Hepatocyte (in vitro differentiated cells): ENCODE data around the gene FBXL15. TPM values are rescaled to one million over a fixed set of nuclear protein-coding genes. Genes with fewer than 3 reads are reported as not detected.
A peak's percentile ranks its signal among the peaks of the same experiment; 100 is the strongest.

ENCODE experiments used
- DNase-seq: peaks from one replicate; pipeline ENCODE4 v3.0.0-alpha.2; 2016; ENCODE audit warnings: low spot score
- H2AFZ ChIP-seq: fragments of 200-600 bp; sonication (generic); 2 replicates; pipeline ENCODE4 v1.6.0; 2016; ENCODE audit warnings: antibody characterized with exemption, mild to moderate bottlenecking
- H3K27ac ChIP-seq: fragments of 200-600 bp; sonication (generic); 2 replicates; pipeline ENCODE4 v1.5.1; 2016; ENCODE audit warnings: mild to moderate bottlenecking
- H3K27me3 ChIP-seq: fragments of 200-600 bp; sonication (generic); 2 replicates; pipeline ENCODE4 v1.6.1; 2016
- H3K36me3 ChIP-seq: fragments of 200-600 bp; sonication (generic); replicated peaks from 2 replicates; pipeline ENCODE4 v1.5.1; 2016; ENCODE audit warnings: low read depth; ENCODE audit not compliant: insufficient read depth
- H3K4me1 ChIP-seq: fragments of 200-600 bp; sonication (generic); 2 replicates; pipeline ENCODE4 v1.5.1; 2016; ENCODE audit warnings: mild to moderate bottlenecking, moderate library complexity; ENCODE audit not compliant: insufficient read depth
- H3K4me2 ChIP-seq: fragments of 200-600 bp; sonication (generic); 2 replicates; pipeline ENCODE4 v1.6.0; 2016
- H3K4me3 ChIP-seq: fragments of 200-600 bp; sonication (generic); 2 replicates; pipeline ENCODE4 v1.5.1; 2016; ENCODE audit warnings: mild to moderate bottlenecking
- H3K79me2 ChIP-seq: fragments of 200-600 bp; sonication (generic); 2 replicates; pipeline ENCODE4 v1.6.0; 2017; ENCODE audit warnings: mild to moderate bottlenecking
- H3K9me2 ChIP-seq: fragments of 200-600 bp; sonication (generic); replicated peaks from 2 replicates; pipeline ENCODE4 v1.6.0; 2017; ENCODE audit warnings: mild to moderate bottlenecking; ENCODE audit not compliant: insufficient read depth
- H3K9me3 ChIP-seq: fragments of 200-600 bp; sonication (generic); 2 replicates; pipeline ENCODE4 v1.5.1; 2016; ENCODE audit warnings: low read depth, mild to moderate bottlenecking
- H4K20me1 ChIP-seq: fragments of 200-600 bp; sonication (generic); 2 replicates; pipeline ENCODE4 v1.6.0; 2016; ENCODE audit warnings: mild to moderate bottlenecking; ENCODE audit not compliant: insufficient read depth, poor library complexity, severe bottlenecking
- EZH2 ChIP-seq: fragments of 200-600 bp; sonication (generic); IDR thresholded peaks from 2 replicates; pipeline ENCODE4 v1.6.1; 2016; ENCODE audit warnings: antibody characterized with exemption, mild to moderate bottlenecking, borderline replicate concordance
- EZH2phosphoT487 ChIP-seq: fragments of 200-600 bp; sonication (generic); IDR thresholded peaks from one replicate; pipeline ENCODE4 v1.6.1; 2018; ENCODE audit warnings: antibody characterized with exemption, mild to moderate bottlenecking, low read depth, moderate library complexity; ENCODE audit not compliant: unreplicated experiment, severe bottlenecking
- WGBS: methylation state at CpG from one replicate; pipeline ENCODE4 v1.1.6; 2016; ENCODE audit warnings: low lambda C conversion rate; ENCODE audit errors: missing lambda C conversion rate; 5-methylcytosine and 5-hydroxymethylcytosine counted together
- polyA plus RNA-seq: library from polyadenylated mRNA; unstranded; fragments of >200 nt; fragmentation: Nextera tagmentation; extraction: Ambion mirVana; gene quantifications from 2 replicates; pipeline ENCODE4 v1.2.1, GENCODE V29; 2016
- total RNA-seq: library from RNA; depleted of rRNA; stranded (reverse); fragments of >200 nt; gene quantifications from 2 replicates; pipeline ENCODE4 v1.2.3, GENCODE V29; 2014
- TF ChIP-seq, protein P1 (sequence below): fragments of 200-600 bp; sonication (generic); IDR thresholded peaks from 2 replicates; pipeline ENCODE4 v1.5.1; 2016; ENCODE audit warnings: antibody characterized with exemption, mild to moderate bottlenecking; ENCODE audit not compliant: poor library complexity

Gene FBXL15
- total and polyA plus RNA-seq, 2 experiments from 2014 or later, result 16.3 to 42.3 TPM

DNA sequence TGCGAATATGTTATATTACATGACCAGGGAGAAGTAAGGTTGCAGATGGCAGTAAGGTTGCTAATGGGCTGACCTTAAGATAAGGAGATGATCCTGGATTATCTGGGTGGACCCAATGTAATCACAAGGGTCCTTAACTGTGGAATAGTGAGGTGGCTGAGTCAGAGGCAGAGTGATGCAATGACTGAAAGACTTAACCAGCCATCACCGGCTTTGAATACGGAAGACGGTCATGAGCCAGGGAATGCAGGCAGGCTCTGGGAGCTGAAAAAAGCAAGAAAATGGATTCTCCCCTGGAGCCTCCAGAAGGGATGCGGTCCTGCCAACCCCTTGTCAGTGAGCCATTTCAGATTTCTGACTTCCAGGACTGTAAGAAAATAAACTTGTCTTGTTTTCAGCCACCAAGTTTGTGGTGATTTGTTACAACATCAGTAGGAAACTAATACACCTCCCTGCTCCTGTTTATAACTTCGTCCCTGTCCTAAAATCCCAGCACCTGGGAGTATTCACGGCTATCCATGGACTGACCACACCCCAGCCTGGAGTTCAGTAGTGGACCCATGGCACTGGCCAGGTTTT, 35.3 kb downstream of the FBXL15 start:
- peaks cover 39% of the 10 kb centered on the region for H3K4me1 ChIP-seq
- 39% methylated on average over 7 of the region's 7 CpGs for WGBS
- H3K9me3 ChIP-seq, result no peaks in the 10 kb centered on the region
- DNase-seq, result peak; percentile 86
- peak overlapping the region; percentile 29 for H3K4me2 ChIP-seq
- H2AFZ ChIP-seq, result no peak overlapping the region
- no peaks in the 10 kb centered on the region for H3K27me3 ChIP-seq
- H3K27ac ChIP-seq, result peak overlapping the region; percentile 96
- no peaks in the 10 kb centered on the region for H3K36me3 ChIP-seq
- TF ChIP-seq, protein P1, sequence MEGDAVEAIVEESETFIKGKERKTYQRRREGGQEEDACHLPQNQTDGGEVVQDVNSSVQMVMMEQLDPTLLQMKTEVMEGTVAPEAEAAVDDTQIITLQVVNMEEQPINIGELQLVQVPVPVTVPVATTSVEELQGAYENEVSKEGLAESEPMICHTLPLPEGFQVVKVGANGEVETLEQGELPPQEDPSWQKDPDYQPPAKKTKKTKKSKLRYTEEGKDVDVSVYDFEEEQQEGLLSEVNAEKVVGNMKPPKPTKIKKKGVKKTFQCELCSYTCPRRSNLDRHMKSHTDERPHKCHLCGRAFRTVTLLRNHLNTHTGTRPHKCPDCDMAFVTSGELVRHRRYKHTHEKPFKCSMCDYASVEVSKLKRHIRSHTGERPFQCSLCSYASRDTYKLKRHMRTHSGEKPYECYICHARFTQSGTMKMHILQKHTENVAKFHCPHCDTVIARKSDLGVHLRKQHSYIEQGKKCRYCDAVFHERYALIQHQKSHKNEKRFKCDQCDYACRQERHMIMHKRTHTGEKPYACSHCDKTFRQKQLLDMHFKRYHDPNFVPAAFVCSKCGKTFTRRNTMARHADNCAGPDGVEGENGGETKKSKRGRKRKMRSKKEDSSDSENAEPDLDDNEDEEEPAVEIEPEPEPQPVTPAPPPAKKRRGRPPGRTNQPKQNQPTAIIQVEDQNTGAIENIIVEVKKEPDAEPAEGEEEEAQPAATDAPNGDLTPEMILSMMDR, result no peak
- no peaks in the 10 kb centered on the region for H4K20me1 ChIP-seq
- H3K79me2 ChIP-seq, result peaks cover 16% of the 10 kb centered on the region
- no peaks in the 10 kb centered on the region for H3K9me2 ChIP-seq
- no peak overlapping the region for H3K4me3 ChIP-seq

DNA sequence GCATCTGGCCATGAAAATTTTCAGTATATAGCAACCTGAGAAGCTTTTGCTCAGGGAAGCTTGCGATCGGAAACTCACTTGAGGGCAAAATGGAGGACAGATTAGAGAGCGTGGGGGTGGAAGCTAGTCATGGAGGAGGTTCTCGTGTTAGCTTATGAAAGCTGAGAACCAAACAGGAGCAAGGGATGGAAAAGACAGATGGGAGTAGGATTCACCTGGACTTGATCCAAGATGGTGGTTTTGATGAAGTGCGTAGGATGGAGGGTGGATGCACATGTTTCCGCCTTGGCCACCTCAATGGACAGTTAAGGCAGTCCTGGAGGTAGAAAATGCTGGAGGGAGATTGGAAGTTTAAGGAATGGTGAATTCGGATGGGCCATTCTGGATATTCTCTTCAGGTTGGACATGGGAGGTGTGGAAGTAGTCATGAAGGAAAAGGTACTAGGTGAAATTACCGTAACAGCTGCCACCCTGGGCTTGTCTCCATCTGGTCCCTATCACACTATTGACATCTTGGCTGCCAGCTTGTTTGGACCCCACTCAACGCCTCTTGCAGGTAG, 37.0 kb downstream of the FBXL15 start:
- H3K4me2 ChIP-seq, result no peak overlapping the region
- no peaks in the 10 kb centered on the region for H4K20me1 ChIP-seq
- 94% methylated on average over 9 of the region's 9 CpGs for WGBS
- H3K4me1 ChIP-seq, result peaks cover 40% of the 10 kb centered on the region
- no peaks in the 10 kb centered on the region for H3K9me3 ChIP-seq
- no peaks in the 10 kb centered on the region for H3K9me2 ChIP-seq
- no peaks in the 10 kb centered on the region for H3K27me3 ChIP-seq
- H2AFZ ChIP-seq, result no peak overlapping the region
- no peak for DNase-seq
- TF ChIP-seq, protein P1, result no peak
- no peak for TF ChIP-seq EZH2phosphoT487
- no peak for TF ChIP-seq EZH2
- peaks cover 4% of the 10 kb centered on the region for H3K79me2 ChIP-seq
- H3K4me3 ChIP-seq, result no peak overlapping the region
- peak overlapping the region; percentile 96 for H3K27ac ChIP-seq
- H3K36me3 ChIP-seq, result no peaks in the 10 kb centered on the region

DNA sequence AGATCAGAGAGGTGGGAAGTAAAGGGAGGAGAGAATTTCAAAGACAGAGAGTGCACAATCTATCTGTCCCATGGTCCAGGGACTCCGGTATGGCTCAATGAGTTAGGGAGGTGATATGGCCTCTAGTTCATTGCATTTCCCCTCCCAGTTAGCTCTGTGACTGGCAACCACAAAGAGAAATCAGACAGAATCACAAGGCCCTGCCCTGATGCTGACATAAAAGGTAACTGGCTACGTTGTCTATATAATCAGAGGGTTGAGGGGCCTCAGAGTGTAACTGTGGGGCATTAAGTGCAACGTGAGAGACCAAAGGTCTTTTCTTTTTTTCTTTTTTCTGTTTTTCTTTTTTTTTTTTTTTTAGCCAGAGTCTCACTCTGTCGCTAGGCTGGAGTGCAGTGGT, 38.0 kb downstream of the FBXL15 start:
- Histone ChIP-seq H3K27me3 (no peaks in the 10 kb centered on the region), H3K9me3 (no peaks in the 10 kb centered on the region), H3K4me3 (no peak overlapping the region), H3K4me1 (peaks cover 39% of the 10 kb centered on the region), H3K27ac (peak overlapping the region; percentile 86), H3K79me2 (peaks cover 4% of the 10 kb centered on the region), H4K20me1 (no peaks in the 10 kb centered on the region), H3K9me2 (no peaks in the 10 kb centered on the region), H2AFZ (no peak overlapping the region), H3K36me3 (no peaks in the 10 kb centered on the region), H3K4me2 (no peak overlapping the region)
- no peak for TF ChIP-seq EZH2phosphoT487
- no peak for TF ChIP-seq EZH2
- TF ChIP-seq, protein P1, result no peak
- DNase-seq, result no peak
- WGBS, result 71% methylated on average over 4 of the region's 4 CpGs
